Measurements from ENCODE around the gene PRR23B.

DNA sequence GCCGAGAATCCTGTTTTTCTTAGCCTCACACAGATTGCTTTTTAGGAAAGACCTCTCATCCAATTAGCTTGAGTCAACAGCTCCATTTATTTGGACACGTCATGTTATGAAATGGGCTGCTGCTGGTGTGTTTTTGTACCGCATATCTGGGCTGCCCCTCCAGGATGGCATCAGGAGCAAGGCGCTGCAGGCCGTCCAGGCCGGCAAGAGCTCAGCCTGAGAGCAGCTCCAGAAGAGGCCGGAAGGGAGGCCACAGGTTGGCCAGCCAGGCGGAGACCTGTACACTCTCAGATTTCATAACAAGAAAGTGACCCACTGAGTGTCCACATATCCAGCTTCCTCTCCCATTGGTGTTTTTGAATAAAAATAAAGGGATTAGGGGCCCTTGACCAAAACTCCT is 45.4 kb downstream of the PRR23B start:
- TF ChIP-seq, protein P1, sequence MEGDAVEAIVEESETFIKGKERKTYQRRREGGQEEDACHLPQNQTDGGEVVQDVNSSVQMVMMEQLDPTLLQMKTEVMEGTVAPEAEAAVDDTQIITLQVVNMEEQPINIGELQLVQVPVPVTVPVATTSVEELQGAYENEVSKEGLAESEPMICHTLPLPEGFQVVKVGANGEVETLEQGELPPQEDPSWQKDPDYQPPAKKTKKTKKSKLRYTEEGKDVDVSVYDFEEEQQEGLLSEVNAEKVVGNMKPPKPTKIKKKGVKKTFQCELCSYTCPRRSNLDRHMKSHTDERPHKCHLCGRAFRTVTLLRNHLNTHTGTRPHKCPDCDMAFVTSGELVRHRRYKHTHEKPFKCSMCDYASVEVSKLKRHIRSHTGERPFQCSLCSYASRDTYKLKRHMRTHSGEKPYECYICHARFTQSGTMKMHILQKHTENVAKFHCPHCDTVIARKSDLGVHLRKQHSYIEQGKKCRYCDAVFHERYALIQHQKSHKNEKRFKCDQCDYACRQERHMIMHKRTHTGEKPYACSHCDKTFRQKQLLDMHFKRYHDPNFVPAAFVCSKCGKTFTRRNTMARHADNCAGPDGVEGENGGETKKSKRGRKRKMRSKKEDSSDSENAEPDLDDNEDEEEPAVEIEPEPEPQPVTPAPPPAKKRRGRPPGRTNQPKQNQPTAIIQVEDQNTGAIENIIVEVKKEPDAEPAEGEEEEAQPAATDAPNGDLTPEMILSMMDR (IDR thresholded peaks at IDR 0.05): no peak
- TF ChIP-seq POLR2A (IDR thresholded peaks at IDR 0.05) (no peak), EP300 (IDR thresholded peaks at IDR 0.05; ENCODE audit: low read depth) (no peak), POLR2AphosphoS5 (IDR thresholded peaks at IDR 0.05) (no peak)
